AG10803 (cell line): Measurements from ENCODE around the gene PHF3.
A peak's percentile ranks its signal among the peaks of the same experiment; 100 is the strongest.

ENCODE experiments used
- DNase-seq: peaks from one replicate; pipeline ENCODE4 v3.0.0; 2010; ENCODE audit warnings: low read depth
- H3K4me3 ChIP-seq: 2 replicates; pipeline ENCODE4 v1.5.1; 2011; ENCODE audit warnings: mild to moderate bottlenecking, low read length, control low read depth
- CTCF ChIP-seq: conservative IDR thresholded peaks from 2 replicates; pipeline ENCODE4 v1.5.1; 2011; ENCODE audit warnings: mild to moderate bottlenecking, low read length, control low read depth, inconsistent platforms

PHF3 gene

GRCh38 chr6:63671098-63671754 is 35.6 kb downstream of the PHF3 start:
- no peak for TF ChIP-seq CTCF
- DNase-seq = no peak

GRCh38 chr6:63672582-63673129 is 37.1 kb downstream of the PHF3 start:
- no peak overlapping the region for H3K4me3 ChIP-seq
- no peak for DNase-seq
- TF ChIP-seq CTCF = no peak

More at GRCh38 chr6:63671098-63671754, 35.6 kb downstream of the PHF3 start:
- no peak overlapping the region for H3K4me3 ChIP-seq

GRCh38 chr6:63673692-63674091 is 38.1 kb downstream of the PHF3 start:
- DNase-seq = no peak
- no peak for TF ChIP-seq CTCF
- no peak overlapping the region for H3K4me3 ChIP-seq

GRCh38 chr6:63674635-63675034 is 39.0 kb downstream of the PHF3 start:
- DNase-seq = no peak
- TF ChIP-seq CTCF = no peak

GRCh38 chr6:63675138-63675537 is 39.5 kb downstream of the PHF3 start:
- H3K4me3 ChIP-seq = no peak overlapping the region
- no peak for TF ChIP-seq CTCF
- DNase-seq = no peak

More at GRCh38 chr6:63674635-63675034, 39.0 kb downstream of the PHF3 start:
- H3K4me3 ChIP-seq = no peak overlapping the region

GRCh38 chr6:63676412-63677114 is 41.0 kb downstream of the PHF3 start:
- TF ChIP-seq CTCF = no peak
- DNase-seq = no peak

GRCh38 chr6:63677282-63677681 is 41.7 kb downstream of the PHF3 start:
- TF ChIP-seq CTCF = no peak
- H3K4me3 ChIP-seq = no peak overlapping the region
- peak; percentile 3 for DNase-seq

More at GRCh38 chr6:63676412-63677114, 41.0 kb downstream of the PHF3 start:
- H3K4me3 ChIP-seq = no peak overlapping the region
